Ectodermal cell (in vitro differentiated cells): ENCODE results near the gene LTBP3.

Experiments
- H3K27ac ChIP-seq: 2 replicates; pipeline ENCODE4 v1.7.0; 2013; ENCODE audit warnings: mild to moderate bottlenecking, low read depth, low read length; ENCODE audit not compliant: insufficient read depth, poor library complexity, severe bottlenecking
- H3K27me3 ChIP-seq: 2 replicates; pipeline ENCODE4 v1.7.0; 2013; ENCODE audit warnings: mild to moderate bottlenecking, low read length; ENCODE audit not compliant: insufficient read depth, control insufficient read depth, poor library complexity, severe bottlenecking
- H3K36me3 ChIP-seq: one replicate; pipeline ENCODE4 v1.7.0; 2013; ENCODE audit warnings: low read length; ENCODE audit not compliant: control insufficient read depth, insufficient read depth
- H3K4me1 ChIP-seq: one replicate; pipeline ENCODE4 v1.7.0; 2013; ENCODE audit warnings: low read length; ENCODE audit not compliant: control insufficient read depth, insufficient read depth
- H3K4me3 ChIP-seq: 2 replicates; pipeline ENCODE4 v1.7.0; 2013; ENCODE audit warnings: low read depth, low read length, control low read depth; ENCODE audit not compliant: insufficient read depth
- H3K9me3 ChIP-seq: 2 replicates; pipeline ENCODE4 v1.7.0; 2013; ENCODE audit warnings: mild to moderate bottlenecking, low read length, moderate library complexity; ENCODE audit not compliant: control insufficient read depth
- WGBS, 2 experiments: methylation state at CpG; one replicate each; pipeline ENCODE4 v1.1.7; 2013; ENCODE audit warnings: missing lambda C conversion rate in 2 of 2; 5-methylcytosine and 5-hydroxymethylcytosine counted together

LTBP3 gene

DNA sequence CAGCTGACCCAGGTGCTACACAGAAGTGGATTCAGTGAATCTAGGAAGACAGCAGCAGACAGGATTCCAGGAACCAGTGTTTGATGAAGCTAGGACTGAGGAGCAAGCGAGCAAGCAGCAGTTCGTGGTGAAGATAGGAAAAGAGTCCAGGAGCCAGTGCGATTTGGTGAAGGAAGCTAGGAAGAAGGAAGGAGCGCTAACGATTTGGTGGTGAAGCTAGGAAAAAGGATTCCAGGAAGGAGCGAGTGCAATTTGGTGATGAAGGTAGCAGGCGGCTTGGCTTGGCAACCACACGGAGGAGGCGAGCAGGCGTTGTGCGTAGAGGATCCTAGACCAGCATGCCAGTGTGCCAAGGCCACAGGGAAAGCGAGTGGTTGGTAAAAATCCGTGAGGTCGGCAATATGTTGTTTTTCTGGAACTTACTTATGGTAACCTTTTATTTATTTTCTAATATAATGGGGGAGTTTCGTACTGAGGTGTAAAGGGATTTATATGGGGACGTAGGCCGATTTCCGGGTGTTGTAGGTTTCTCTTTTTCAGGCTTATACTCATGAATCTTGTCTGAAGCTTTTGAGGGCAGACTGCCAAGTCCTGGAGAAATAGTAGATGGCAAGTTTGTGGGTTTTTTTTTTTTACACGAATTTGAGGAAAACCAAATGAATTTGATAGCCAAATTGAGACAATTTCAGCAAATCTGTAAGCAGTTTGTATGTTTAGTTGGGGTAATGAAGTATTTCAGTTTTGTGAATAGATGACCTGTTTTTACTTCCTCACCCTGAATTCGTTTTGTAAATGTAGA lies 57.6 kb downstream of the LTBP3 start:
- Histone ChIP-seq H3K27ac (peak overlapping the region; percentile 98), H3K4me3 (peak overlapping the region; percentile 88), H3K9me3 (no peaks in the 10 kb centered on the region), H3K36me3 (peaks cover 52% of the 10 kb centered on the region), H3K27me3 (no peaks in the 10 kb centered on the region), H3K4me1 (peaks cover 5% of the 10 kb centered on the region)
- 0 to 1% methylated on average over 20 of the region's 20 CpGs for WGBS, 2 experiments

DNA sequence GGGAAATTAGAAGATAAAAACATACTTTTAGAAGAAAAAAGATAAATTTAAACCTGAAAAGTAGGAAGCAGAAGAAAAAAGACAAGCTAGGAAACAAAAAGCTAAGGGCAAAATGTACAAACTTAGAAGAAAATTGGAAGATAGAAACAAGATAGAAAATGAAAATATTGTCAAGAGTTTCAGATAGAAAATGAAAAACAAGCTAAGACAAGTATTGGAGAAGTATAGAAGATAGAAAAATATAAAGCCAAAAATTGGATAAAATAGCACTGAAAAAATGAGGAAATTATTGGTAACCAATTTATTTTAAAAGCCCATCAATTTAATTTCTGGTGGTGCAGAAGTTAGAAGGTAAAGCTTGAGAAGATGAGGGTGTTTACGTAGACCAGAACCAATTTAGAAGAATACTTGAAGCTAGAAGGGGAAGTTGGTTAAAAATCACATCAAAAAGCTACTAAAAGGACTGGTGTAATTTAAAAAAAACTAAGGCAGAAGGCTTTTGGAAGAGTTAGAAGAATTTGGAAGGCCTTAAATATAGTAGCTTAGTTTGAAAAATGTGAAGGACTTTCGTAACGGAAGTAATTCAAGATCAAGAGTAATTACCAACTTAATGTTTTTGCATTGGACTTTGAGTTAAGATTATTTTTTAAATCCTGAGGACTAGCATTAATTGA lies 58.3 kb downstream of the LTBP3 start:
- H3K27ac ChIP-seq = peak overlapping the region; percentile 98
- H3K4me1 ChIP-seq = peaks cover 5% of the 10 kb centered on the region
- H3K4me3 ChIP-seq = peak overlapping the region; percentile 88
- 0% methylated on average over 3 of the region's 3 CpGs for WGBS, 2 experiments
- peaks cover 44% of the 10 kb centered on the region for H3K36me3 ChIP-seq
- no peaks in the 10 kb centered on the region for H3K9me3 ChIP-seq
- no peaks in the 10 kb centered on the region for H3K27me3 ChIP-seq

DNA sequence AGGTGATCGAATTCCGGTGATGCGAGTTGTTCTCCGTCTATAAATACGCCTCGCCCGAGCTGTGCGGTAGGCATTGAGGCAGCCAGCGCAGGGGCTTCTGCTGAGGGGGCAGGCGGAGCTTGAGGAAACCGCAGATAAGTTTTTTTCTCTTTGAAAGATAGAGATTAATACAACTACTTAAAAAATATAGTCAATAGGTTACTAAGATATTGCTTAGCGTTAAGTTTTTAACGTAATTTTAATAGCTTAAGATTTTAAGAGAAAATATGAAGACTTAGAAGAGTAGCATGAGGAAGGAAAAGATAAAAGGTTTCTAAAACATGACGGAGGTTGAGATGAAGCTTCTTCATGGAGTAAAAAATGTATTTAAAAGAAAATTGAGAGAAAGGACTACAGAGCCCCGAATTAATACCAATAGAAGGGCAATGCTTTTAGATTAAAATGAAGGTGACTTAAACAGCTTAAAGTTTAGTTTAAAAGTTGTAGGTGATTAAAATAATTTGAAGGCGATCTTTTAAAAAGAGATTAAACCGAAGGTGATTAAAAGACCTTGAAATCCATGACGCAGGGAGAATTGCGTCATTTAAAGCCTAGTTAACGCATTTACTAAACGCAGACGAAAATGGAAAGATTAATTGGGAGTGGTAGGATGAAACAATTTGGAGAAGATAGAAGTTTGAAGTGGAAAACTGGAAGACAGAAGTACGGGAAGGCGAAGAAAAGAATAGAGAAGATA lies 59.0 kb downstream of the LTBP3 start, which contains the start of gene MALAT1:
Gene MALAT1, plus strand, starts transcription at position 69 of the 736 bp plus-strand sequence.
- Histone ChIP-seq H3K9me3 (no peaks in the 10 kb centered on the region), H3K4me3 (peak within 1 kb of the TSS; percentile 88), H3K27ac (peak within 1 kb of the TSS; percentile 98), H3K4me1 (peaks cover 5% of the 10 kb centered on the region), H3K36me3 (peaks cover 37% of the 10 kb centered on the region), H3K27me3 (no peaks in the 10 kb centered on the region)
- 0% methylated on average over 22 of the region's 24 CpGs for WGBS, 2 experiments

DNA sequence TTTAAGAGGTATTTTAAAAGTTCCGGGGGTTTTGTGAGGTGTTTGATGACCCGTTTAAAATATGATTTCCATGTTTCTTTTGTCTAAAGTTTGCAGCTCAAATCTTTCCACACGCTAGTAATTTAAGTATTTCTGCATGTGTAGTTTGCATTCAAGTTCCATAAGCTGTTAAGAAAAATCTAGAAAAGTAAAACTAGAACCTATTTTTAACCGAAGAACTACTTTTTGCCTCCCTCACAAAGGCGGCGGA lies 59.5 kb downstream of the LTBP3 start:
- WGBS, 2 experiments = 2 to 4% methylated on average over 6 of the region's 6 CpGs
- H3K4me3 ChIP-seq = peak overlapping the region; percentile 88
- no peaks in the 10 kb centered on the region for H3K27me3 ChIP-seq

DNA sequence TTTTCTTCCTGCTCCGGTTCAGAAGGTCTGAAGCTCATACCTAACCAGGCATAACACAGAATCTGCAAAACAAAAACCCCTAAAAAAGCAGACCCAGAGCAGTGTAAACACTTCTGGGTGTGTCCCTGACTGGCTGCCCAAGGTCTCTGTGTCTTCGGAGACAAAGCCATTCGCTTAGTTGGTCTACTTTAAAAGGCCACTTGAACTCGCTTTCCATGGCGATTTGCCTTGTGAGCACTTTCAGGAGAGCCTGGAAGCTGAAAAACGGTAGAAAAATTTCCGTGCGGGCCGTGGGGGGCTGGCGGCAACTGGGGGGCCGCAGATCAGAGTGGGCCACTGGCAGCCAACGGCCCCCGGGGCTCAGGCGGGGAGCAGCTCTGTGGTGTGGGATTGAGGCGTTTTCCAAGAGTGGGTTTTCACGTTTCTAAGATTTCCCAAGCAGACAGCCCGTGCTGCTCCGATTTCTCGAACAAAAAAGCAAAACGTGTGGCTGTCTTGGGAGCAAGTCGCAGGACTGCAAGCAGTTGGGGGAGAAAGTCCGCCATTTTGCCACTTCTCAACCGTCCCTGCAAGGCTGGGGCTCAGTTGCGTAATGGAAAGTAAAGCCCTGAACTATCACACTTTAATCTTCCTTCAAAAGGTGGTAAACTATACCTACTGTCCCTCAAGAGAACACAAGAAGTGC lies 60.0 kb downstream of the LTBP3 start:
- Histone ChIP-seq H3K4me1 (peaks cover 11% of the 10 kb centered on the region), H3K27ac (peak overlapping the region; percentile 98), H3K4me3 (peak overlapping the region; percentile 88), H3K27me3 (no peaks in the 10 kb centered on the region), H3K36me3 (peaks cover 28% of the 10 kb centered on the region), H3K9me3 (no peaks in the 10 kb centered on the region)
- WGBS, 2 experiments = 4 to 7% methylated on average over 24 of the region's 24 CpGs

More for the DNA sequence above, 59.5 kb downstream of the LTBP3 start:
- Histone ChIP-seq H3K4me1 (peaks cover 6% of the 10 kb centered on the region), H3K9me3 (no peaks in the 10 kb centered on the region), H3K27ac (peak overlapping the region; percentile 98), H3K36me3 (peaks cover 32% of the 10 kb centered on the region)

DNA sequence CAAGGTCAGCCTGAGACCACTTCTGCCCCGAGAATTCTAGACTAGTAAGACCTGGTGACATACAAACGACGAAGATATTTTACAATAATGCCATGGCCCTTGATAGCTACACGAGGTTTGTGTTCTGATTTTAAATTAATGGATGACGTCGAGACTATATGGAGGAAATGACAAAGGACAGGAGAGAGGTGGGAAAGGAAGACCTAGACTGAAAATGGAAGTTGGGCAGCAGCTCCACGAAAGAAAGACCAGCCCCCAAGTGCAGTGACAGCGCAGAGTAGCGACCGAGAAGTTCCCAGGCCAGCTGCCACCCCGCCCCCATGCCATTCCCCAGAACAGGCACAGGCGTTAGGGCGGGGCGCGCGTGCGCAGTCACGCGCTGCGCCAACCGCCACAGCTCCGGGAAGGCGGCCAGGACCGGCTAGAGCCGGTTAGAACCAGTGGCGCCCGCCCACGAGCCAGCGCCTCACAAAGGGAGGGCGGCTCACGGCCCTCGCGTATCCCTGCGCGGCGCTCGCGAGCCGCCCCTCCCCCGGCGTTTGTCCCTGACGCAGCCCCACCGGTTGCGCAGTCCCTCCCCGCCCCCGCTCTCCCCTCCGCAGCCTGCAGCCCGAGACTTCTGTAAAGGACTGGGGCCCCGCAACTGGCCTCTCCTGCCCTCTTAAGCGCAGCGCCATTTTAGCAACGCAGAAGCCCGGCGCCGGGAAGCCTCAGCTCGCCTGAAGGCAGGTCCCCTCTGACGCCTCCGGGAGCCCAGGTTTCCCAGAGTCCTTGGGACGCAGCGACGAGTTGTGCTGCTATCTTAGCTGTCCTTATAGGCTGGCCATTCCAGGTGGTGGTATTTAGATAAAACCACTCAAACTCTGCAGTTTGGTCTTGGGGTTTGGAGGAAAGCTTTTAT lies 60.8 kb downstream of the LTBP3 start:
- no peaks in the 10 kb centered on the region for H3K9me3 ChIP-seq
- peak overlapping the region; percentile 98 for H3K27ac ChIP-seq
- no peaks in the 10 kb centered on the region for H3K27me3 ChIP-seq
- peak overlapping the region; percentile 88 for H3K4me3 ChIP-seq
- peaks cover 19% of the 10 kb centered on the region for H3K4me1 ChIP-seq
- H3K36me3 ChIP-seq = peaks cover 20% of the 10 kb centered on the region
- 2 to 3% methylated on average over 61 of the region's 61 CpGs for WGBS, 2 experiments

DNA sequence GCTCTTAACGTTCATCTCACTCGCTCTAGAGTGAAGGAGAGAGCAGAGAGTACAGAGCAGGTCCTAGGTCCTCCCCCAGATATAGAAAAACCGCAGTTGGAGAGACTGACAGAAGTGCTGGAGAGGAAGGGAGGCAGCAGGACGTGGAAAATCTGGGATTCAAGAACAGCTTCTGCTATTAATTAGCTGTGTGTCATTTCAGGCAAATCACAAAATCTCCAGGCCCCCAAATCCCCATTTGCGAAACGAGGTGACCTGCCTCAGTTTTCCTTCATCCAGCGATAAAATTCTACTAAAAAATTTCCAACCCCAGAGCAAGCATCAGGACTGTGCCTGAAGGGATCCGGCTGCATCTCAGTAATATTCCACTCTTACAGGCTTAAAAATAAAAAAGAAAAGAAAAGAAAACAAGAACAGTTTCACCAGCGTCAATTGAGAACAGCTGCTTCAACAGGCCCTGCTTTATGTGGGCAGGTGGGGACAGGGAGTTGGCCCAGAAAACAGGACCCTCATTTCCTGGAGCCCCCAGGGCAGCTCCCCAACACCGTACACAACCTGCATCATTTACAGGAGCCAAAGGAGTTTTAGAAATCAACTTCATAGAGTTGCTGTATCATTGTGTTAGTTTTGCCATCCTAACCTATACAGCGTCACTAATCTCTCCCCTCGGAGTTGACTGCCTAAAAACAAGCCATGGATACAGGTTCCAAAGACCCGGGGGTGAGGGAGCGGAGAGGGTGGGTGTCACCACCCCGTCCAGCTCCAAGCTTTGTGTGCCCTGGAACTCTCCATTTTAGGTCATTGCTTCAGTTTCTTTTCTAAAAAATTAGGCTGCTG lies 61.6 kb downstream of the LTBP3 start:
- Histone ChIP-seq H3K27ac (peak overlapping the region; percentile 92), H3K4me3 (peak overlapping the region; percentile 37), H3K27me3 (no peaks in the 10 kb centered on the region), H3K36me3 (peaks cover 11% of the 10 kb centered on the region), H3K4me1 (peaks cover 26% of the 10 kb centered on the region), H3K9me3 (no peaks in the 10 kb centered on the region)
- WGBS, 2 experiments = 70% methylated on average over 14 to 15 of the region's 15 CpGs

DNA sequence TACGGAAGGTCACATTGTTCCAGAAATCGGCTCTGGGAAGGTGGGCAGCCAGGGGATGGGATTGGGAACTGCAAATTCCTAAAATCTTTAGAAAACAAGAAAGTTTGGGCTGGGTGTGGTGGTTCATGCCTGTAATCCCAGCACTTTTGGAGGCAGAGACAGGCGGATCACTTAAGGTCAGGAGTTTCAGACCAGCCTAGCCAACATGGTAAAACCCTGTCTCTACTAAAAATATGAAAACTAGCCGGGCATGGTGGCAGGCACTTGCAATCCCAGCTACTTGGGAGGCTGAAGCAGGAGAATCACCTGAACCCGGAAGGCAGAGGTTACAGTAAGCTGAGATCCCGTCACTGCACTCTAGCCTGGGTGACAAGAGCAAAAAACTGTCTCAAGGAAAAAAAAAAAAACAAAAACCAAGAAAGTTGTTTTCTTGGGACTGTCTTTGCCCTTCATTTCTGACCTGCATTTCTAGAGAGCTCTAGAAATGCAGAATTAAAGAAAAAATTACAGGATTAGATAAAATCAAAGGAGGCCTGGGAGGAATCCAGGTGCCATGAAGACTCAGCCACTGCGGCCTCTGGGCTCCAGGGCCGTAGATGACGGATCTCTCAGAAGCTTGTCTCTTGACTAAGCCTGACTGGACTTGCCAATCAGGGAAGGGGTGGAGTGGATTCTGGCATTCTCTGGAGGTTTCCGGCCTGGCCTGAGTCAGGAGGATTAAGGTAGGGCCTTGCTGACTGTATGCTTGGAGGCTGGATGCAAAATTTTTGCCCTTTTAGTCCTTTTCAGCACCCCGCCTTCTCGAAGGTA lies 64.6 kb downstream of the LTBP3 start:
- Histone ChIP-seq H3K36me3 (no peaks in the 10 kb centered on the region), H3K27ac (peak overlapping the region; percentile 36), H3K27me3 (no peaks in the 10 kb centered on the region), H3K4me3 (no peak overlapping the region), H3K4me1 (peaks cover 56% of the 10 kb centered on the region), H3K9me3 (no peaks in the 10 kb centered on the region)
- 76 to 77% methylated on average over 12 of the region's 12 CpGs for WGBS, 2 experiments
